ENCODE results near the gene SPAG6.

The SPAG6 gene

GRCh38 chr10:22460101-22460500 lies 114.8 kb downstream of the SPAG6 start:
- no peak for DNase-seq (ENCODE audit: low read depth)
- no peak for TF ChIP-seq CTCF (conservative IDR thresholded peaks at IDR 0.05; ENCODE audit: low read depth, low read length)
- H3K4me3 ChIP-seq (ENCODE audit: low read length): no peak overlapping the region

- H3K4me3 ChIP-seq (ENCODE audit: low read length): no peak overlapping the region
- DNase-seq (ENCODE audit: low read depth): no peak
- no peak for TF ChIP-seq CTCF (conservative IDR thresholded peaks at IDR 0.05; ENCODE audit: low read depth, low read length)
These were observed 115.5 kb downstream of the SPAG6 start for GRCh38 chr10:22460531-22461403.

- no peak for DNase-seq (ENCODE audit: low read depth)
- no peak overlapping the region for H3K4me3 ChIP-seq (ENCODE audit: low read length)
- TF ChIP-seq CTCF (conservative IDR thresholded peaks at IDR 0.05; ENCODE audit: low read depth, low read length): no peak
These were observed 116.6 kb downstream of the SPAG6 start for GRCh38 chr10:22461891-22462290.

- TF ChIP-seq CTCF (conservative IDR thresholded peaks at IDR 0.05; ENCODE audit: low read depth, low read length): no peak
- DNase-seq (ENCODE audit: low read depth): no peak
- H3K4me3 ChIP-seq (ENCODE audit: low read length): no peak overlapping the region
These were observed 118.0 kb downstream of the SPAG6 start for GRCh38 chr10:22463255-22463654.

GRCh38 chr10:22464966-22465629 lies 119.8 kb downstream of the SPAG6 start:
- H3K4me3 ChIP-seq (ENCODE audit: low read length): no peak overlapping the region
- TF ChIP-seq CTCF (conservative IDR thresholded peaks at IDR 0.05; ENCODE audit: low read depth, low read length): no peak
- no peak for DNase-seq (ENCODE audit: low read depth)

- H3K4me3 ChIP-seq (ENCODE audit: low read length): no peak overlapping the region
- TF ChIP-seq CTCF (conservative IDR thresholded peaks at IDR 0.05; ENCODE audit: low read depth, low read length): no peak
- DNase-seq (ENCODE audit: low read depth): no peak
These were observed 121.6 kb downstream of the SPAG6 start for GRCh38 chr10:22466763-22467334.
